ENCODE measurements around the gene SNRPF. TPM values are rescaled to one million over a fixed set of nuclear protein-coding genes. Genes with fewer than 3 reads are reported as not detected.
"Not testable (repeated sequence)": the region's sequence is repeated elsewhere in the genome, so short reads cannot be mapped to it uniquely, and the experiment has no call there.

The SNRPF gene
- 36.7 to 37.6 TPM (median 36.9 TPM) in 3 replicates for total RNA-seq

- Mint-ChIP-seq H3K27me3 (ENCODE audit: low read depth) (peaks cover 1% of the 10 kb centered on the region), H3K27ac (no peak within 1 kb of the TSS), H3K36me3 (peaks cover 29% of the 10 kb centered on the region), H3K4me1 (peaks cover 5% of the 10 kb centered on the region), H3K9me3 (peaks cover 12% of the 10 kb centered on the region), H3K4me3 (no peak within 1 kb of the TSS)
- no peak for TF ChIP-seq CTCF (IDR thresholded peaks at IDR 0.05; ENCODE audit: unreplicated experiment)
- peak; percentile 86 to 93 for DNase-seq (ENCODE audit: low spot score in 2 of 2, unreplicated experiment in 2 of 2)
These were observed at the start of gene SNRPF for GRCh38 chr12:95858451-95859343. Gene SNRPF, plus strand, starts transcription at chr12:95858952. Its CDS starts 122 bp downstream, at chr12:95859074.

- H3K36me3 Mint-ChIP-seq: no peaks in the 10 kb centered on the region
- DNase-seq (ENCODE audit: low spot score in 2 of 2, unreplicated experiment in 2 of 2): no peak
- no peak overlapping the region for H3K4me3 Mint-ChIP-seq
- no peak for TF ChIP-seq CTCF (IDR thresholded peaks at IDR 0.05; ENCODE audit: unreplicated experiment)
- H3K27ac Mint-ChIP-seq: no peak overlapping the region
- H3K27me3 Mint-ChIP-seq (ENCODE audit: low read depth): peaks cover 1% of the 10 kb centered on the region
- peaks cover 8% of the 10 kb centered on the region for H3K4me1 Mint-ChIP-seq
- H3K9me3 Mint-ChIP-seq: peaks cover 4% of the 10 kb centered on the region
These were observed 49.6 kb upstream of the SNRPF start for GRCh38 chr12:95809000-95809680.

- peak overlapping the region; percentile 68 for H3K27ac Mint-ChIP-seq
- H3K36me3 Mint-ChIP-seq: no peaks in the 10 kb centered on the region
- no peak overlapping the region for H3K4me3 Mint-ChIP-seq
- no peak for TF ChIP-seq CTCF (IDR thresholded peaks at IDR 0.05; ENCODE audit: unreplicated experiment)
- H3K27me3 Mint-ChIP-seq (ENCODE audit: low read depth): peaks cover 1% of the 10 kb centered on the region
- peaks cover 8% of the 10 kb centered on the region for H3K4me1 Mint-ChIP-seq
- DNase-seq (ENCODE audit: low spot score in 2 of 2, unreplicated experiment in 2 of 2): no peak
- H3K9me3 Mint-ChIP-seq: peaks cover 4% of the 10 kb centered on the region
These were observed 48.3 kb upstream of the SNRPF start for GRCh38 chr12:95810411-95810810.

GRCh38 chr12:95812155-95812554 lies 46.6 kb upstream of the SNRPF start:
- not testable (repeated sequence) for H3K27me3 Mint-ChIP-seq (ENCODE audit: low read depth); H3K4me1 Mint-ChIP-seq; DNase-seq (ENCODE audit: low spot score in 2 of 2, unreplicated experiment in 2 of 2); H3K4me3 Mint-ChIP-seq; H3K36me3 Mint-ChIP-seq; H3K9me3 Mint-ChIP-seq; H3K27ac Mint-ChIP-seq

- H3K4me1 Mint-ChIP-seq: peaks cover under 1% of the 10 kb centered on the region
- no peak overlapping the region for H3K4me3 Mint-ChIP-seq
- no peak for DNase-seq (ENCODE audit: low spot score in 2 of 2, unreplicated experiment in 2 of 2)
- H3K36me3 Mint-ChIP-seq: no peaks in the 10 kb centered on the region
- H3K9me3 Mint-ChIP-seq: no peaks in the 10 kb centered on the region
- H3K27ac Mint-ChIP-seq: no peak overlapping the region
- peaks cover 1% of the 10 kb centered on the region for H3K27me3 Mint-ChIP-seq (ENCODE audit: low read depth)
- TF ChIP-seq CTCF (IDR thresholded peaks at IDR 0.05; ENCODE audit: unreplicated experiment): peak; percentile 65
These were observed 43.0 kb upstream of the SNRPF start for GRCh38 chr12:95815632-95816212.

Data from mesothelial cell of epicardium (in vitro differentiated cells).